ENCODE measurements around the gene CACNG7.

- no peak for TF ChIP-seq TAF1 (conservative IDR thresholded peaks at IDR 0.05)
- TF ChIP-seq MAX (IDR thresholded peaks at IDR 0.05): no peak
- TF ChIP-seq CTCF (IDR thresholded peaks at IDR 0.05; ENCODE audit: low read depth, low read length, missing input control): no peak
- no peak for TF ChIP-seq RAD21 (IDR thresholded peaks at IDR 0.05)
- no peak for TF ChIP-seq JUND (IDR thresholded peaks at IDR 0.05)
Observed at GRCh38 chr19:53892301-53892980, 16.6 kb upstream of the CACNG7 start.
